Measurements from ENCODE around the gene FBXO9.

FBXO9 gene

DNA sequence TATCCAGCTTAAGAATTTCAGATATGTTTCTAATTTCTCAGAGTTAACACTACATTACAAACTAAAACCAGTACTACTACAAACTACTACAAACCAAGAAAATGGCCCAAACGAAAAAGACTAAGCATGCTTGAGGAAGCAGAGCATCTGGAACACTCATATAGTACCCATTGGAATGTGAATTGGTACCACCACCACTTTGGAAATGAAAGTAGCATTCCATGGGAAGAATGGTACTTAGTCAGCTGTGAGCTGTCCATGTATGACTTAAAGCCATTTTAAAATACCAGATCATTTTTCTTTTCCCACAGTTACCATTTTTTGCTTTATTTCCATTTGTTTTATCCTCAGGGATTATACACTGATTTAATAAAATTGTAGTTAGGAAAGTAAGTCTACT, 30.5 kb downstream of the FBXO9 start:
- DNase-seq = no peak

DNA sequence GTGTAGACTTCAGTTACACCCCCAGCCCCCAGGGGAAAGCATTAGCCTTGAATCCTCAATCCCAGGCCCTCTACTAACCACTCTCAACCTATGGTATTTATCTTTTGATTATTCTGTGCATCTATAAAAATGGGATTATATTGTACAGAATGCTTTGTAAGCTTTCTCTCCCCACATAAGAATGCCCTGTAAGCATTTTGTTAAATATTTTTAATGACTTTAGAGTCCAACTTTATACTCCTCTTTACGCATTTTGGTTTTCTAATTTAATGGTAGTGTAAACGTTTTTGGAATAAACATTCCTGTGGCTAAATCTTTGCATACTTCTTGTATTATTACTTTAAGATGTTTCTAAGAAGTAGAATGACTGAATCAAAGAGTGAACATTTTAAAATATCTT, 35.4 kb downstream of the FBXO9 start:
- no peak for DNase-seq

GRCh38 chr6:53101006-53101405, 35.8 kb downstream of the FBXO9 start:
- DNase-seq = no peak

DNA sequence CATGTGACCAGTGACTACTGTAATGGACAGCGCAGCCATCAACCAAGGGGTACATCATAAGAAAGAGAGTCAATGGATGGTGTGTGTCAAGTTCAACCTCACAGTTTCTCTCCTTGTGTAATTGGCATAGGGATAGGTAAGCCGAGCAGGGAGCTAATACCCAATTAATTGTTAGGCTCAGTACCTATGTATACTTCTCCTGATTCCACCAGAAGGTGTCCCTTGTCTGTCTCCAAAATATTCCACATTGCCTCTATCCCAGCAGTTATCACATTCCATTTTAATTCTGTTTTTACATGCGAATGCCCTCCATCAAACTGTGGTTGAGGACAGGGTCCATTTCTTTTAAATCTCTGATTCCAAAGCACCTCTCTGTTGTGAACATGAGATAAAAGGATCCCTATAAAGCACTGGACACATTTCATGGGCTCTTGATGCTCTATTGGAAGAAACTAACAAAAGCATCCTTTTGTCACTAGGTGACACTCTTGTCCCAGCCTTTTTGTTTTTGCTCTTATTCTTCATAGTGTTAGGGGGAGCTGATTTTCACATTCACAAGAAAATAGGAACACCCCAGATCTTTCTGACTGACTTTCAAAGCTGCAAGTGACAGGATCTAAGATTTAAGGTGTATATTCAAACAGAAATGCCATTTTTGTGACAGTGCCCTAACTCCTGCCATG, 38.9 kb downstream of the FBXO9 start:
- DNase-seq = no peak

- no peak for DNase-seq
Measured at GRCh38 chr6:53104916-53105315, 39.7 kb downstream of the FBXO9 start.

GRCh38 chr6:53107091-53107490, 41.9 kb downstream of the FBXO9 start:
- DNase-seq = no peak

DNA sequence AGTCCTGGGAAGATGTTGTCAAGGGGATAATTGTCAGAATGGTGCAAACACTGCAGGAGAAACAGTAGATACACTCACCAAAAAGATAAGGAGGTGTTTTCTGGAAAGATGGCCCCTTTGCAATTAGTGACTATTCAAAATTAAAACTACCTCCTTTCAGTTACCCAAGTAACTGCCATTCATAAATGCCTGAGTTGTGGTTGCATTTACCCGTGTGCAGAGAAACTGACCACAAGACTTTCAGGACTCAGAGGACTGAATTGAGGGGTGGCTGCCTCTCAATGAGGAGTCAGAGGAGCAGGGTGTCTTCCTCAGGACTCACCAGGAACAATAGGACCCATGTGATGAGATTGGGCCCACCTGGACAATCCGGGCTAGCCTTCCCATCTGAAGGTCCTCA, 44.4 kb downstream of the FBXO9 start:
- DNase-seq = no peak

DNA sequence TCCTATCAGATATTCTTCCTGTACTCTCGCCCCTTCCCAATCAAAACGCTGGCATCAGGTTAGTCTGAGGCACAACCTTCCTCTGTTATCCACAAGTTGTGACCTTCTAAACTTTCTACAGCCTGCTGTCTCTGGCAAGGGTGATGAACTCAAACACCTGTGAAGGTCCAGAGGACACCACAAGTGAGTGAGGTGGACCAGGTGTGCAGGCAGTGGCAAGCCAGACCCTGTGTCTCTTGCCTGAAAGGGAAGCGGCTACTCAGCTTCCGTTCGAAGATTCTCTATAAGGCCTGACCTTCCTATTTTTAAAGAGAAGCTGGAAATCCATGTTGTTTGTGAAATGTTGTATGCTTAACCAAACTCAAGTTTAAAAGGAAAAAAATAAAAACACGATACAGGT, 46.7 kb downstream of the FBXO9 start:
- no peak for DNase-seq

DNA sequence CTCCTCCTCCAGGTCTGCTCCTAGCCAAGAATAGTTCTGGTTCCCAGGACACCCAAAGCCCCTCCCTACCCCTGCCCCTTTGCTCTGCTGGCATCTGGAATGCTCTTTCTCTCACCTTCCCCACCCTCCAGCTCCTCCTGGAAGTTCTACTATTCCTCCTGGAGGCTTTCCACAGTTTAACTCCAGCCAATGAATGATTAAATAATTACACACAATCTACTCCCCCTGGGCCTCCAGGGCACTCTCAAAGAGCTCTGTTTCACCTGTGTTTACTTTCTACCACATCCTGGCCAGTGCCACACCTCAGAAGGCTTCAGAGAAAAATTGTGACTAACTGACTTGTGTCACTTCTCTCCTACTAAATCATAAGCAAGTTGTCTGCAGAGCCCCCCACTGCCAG, 47.2 kb downstream of the FBXO9 start:
- DNase-seq = no peak

- no peak for DNase-seq
Measured at GRCh38 chr6:53112871-53113270, 47.7 kb downstream of the FBXO9 start.

GRCh38 chr6:53113742-53114141, 48.5 kb downstream of the FBXO9 start:
- DNase-seq = no peak

GRCh38 chr6:53115113-53115512, 49.9 kb downstream of the FBXO9 start:
- no peak for DNase-seq

DNA sequence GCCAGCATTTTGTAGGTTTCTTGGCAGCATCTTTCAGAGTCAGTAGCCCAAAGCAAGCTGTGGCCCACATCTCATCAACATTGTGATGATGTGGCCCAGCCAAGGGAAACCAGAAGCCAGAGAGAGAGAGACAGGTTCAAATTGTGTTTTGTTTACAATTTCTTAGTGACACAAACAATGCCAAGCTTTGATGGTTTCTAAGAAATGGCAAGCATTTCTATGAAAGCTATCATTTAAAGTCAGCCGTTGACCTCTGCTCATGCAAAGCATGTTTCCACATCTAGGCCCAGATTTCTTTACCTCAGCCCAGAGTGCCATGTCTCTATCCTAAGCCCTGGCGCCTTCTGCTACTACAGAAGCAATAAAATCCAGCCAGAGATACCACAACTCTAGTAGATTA, 50.5 kb downstream of the FBXO9 start:
- DNase-seq = no peak

- no peak for DNase-seq
Measured at GRCh38 chr6:53119349-53119748, 54.1 kb downstream of the FBXO9 start.

DNA sequence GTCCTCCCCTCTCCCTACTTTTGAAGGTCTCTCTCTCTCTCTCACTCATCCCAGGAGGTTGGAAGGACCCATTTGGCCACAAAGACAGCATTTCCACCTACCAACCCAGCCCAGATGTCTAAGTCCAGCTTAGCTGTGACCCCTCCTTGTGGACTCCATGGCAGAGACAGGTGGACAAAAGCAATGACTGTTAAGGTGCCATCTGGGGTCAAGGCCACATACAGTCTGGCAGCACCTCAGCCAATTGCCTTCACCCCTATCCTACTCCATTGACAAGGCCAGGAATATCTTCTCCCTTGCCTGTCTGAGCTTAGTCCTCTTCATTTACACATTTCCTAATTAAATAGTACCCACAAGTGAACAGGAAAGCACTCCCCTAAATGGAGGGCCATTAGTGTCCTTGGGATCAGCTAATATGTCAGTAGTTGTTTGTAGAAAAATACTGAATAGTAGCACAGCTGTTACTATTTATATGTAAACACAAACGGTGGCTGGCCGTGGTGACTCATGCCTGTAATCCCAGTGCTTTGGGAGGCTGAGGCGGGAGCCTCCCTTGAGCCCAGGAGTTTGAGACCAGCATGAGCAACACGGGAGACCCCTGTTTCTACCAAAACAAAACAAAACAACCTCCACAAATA, 54.7 kb downstream of the FBXO9 start:
- DNase-seq = no peak

- no peak for DNase-seq
Measured at GRCh38 chr6:53124131-53124800, 59.1 kb downstream of the FBXO9 start.

DNA sequence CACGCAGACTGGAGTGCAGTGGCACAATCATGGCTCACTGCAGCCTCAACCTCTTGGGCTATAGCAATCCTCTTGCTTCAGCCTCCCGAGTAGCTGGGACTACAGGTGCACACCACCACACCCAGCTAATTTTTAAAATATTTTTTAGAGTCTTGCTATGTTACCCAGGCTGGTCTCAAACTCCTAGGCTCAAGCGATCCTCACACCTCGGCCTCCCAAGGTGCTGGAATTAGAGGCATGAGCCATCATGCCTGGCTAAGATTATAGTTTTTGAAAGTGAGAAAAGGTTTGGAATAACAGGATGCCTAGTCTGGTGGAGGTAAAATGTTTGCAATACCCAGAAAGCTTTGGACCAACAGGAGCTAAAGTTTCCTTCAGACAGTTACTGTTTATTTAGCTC, 60.1 kb downstream of the FBXO9 start:
- DNase-seq = no peak

GRCh38 chr6:53128842-53129241, 63.6 kb downstream of the FBXO9 start:
- no peak for DNase-seq

GRCh38 chr6:53130569-53131290, 65.5 kb downstream of the FBXO9 start:
- no peak for DNase-seq

DNA sequence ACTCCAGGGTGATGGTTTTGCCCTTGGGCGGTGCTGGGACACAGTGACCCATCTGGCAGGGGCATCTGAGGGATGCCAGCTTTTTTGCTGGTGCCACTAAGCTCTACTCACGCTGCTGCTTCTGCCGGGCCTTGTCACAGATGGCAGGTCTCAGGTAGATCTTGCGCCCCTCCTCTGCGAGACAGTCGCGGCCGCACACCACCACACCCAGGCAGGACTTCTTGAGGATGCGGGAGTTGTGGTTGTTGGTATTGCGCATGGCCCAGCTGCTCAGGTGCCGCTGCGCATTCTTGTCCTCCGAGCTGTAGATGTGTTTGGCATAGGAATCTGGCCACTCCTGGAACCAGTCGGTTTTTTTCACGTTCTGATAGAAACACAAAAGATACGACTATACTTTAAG, 68.8 kb downstream of the FBXO9 start:
- no peak for DNase-seq

GRCh38 chr6:53134601-53135235, 69.5 kb downstream of the FBXO9 start:
- DNase-seq = no peak

DNA sequence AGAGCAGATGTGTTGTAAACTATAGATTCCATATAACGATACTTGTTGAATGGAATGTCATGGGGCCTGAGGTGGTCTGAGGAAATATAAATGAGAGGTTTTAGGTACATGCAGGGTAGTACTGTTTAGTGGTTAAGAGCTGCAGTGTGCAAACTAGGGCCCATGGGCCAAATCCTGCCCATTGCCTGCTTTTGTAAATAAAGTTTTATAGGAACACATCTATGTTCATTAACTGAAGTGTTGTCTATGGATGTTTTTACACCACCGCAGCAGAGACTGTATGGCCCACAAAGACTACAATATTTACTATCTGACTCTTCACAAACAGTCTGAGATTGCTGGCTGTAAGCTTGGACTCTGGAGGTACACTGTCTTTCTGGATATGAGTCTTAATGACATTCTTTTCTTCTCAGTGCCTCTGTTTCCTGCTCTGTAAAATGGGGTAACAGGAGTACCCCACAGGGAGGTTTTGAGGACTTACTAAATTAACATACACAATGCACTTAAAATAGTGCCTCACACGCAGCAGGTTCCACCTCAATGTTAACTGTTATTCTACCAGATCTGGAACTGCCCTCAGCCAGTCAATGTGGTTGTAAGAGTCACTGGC, 70.9 kb downstream of the FBXO9 start:
- no peak for DNase-seq

Data from activated CD4-positive, alpha-beta T cell treated with anti-CD3 and anti-CD28 coated beads, Interleukin-2, amount 50 U/mL, for 1 hour (primary cell).